Measurements from ENCODE around the gene NCAN.

- TF ChIP-seq CTCF (IDR thresholded peaks at IDR 0.05) (no peak), POLR2A (IDR thresholded peaks at IDR 0.05) (no peak)
These were observed 17.8 kb upstream of the NCAN start for GRCh38 chr19:19193926-19194325.
